ENCODE data around the gene PTCD3.

The PTCD3 gene

DNA sequence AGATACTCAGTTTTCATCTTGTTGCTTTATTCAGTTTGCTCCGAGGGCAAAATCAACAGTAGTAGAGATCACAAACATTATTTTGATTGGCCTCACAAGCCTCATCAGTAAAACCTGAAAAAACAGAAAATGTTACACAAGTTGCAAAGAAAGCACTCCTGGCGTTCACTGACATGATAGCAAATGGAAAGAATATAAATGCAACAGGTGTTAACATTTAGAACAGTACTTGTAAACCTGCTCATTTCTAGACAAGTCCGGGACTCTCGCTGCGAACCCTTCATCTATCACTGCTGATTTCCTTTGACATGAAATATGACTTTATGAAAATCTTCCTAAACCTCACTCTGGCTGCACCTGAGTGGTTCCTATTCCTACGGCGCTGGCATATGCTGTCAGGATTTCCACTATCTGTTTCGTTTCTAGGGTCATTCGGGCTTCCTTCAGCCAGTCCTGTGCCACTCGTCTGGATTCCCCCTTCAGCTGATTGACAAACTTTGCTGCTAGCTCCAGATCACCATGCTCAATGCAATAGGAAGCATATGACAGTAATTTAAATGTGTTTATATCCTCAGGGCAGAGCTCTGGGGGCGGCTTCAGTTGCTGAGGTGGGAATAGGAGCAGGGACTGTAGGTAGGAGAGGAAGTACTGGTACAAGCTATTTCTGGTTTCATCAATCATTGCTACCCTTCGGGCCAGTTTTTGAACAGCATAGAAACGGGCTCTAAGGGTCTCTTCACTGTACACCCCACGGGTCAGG, 38.1 kb downstream of the PTCD3 start:
- no peak for DNase-seq (ENCODE audit: low read depth in 2 of 2)

DNA sequence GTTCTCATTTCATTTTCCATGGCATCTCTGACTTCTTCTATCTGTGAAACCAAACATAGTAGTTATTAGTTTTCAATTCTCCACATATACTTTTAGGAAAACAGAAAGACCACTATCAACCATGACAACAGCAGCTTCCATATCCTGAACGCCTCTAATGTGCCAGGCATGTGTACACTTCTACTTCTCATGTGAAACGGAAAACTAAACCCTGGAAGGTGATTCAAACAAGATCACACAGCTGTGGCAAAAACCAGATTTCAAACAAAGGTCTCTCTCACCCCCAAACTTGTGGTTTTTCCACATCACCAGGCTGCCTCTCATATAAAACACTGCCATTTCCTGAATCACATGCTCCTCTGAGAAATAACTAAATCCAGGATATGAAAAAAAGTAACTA, 41.8 kb downstream of the PTCD3 start:
- DNase-seq (ENCODE audit: low read depth in 2 of 2) = no peak

DNA sequence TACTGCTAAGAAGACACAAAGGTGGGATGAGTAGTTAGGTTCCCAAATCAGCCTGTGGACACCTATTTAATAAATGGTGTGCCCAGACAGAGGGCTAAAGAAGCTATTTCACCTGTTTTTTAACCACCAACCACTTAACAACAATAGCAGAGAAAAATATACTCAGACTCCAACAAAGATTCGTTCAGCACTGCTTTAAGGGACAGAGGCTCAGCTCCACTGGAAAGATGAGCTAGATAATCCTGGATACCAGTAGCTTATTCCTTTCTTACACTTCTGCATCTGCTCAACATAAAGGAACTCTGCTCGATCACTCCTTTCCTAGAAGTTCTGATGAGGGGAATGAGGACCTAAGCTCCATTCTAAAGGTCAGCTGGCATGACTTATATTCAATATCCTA, 44.5 kb downstream of the PTCD3 start:
- DNase-seq (ENCODE audit: low read depth in 2 of 2) = no peak

DNA sequence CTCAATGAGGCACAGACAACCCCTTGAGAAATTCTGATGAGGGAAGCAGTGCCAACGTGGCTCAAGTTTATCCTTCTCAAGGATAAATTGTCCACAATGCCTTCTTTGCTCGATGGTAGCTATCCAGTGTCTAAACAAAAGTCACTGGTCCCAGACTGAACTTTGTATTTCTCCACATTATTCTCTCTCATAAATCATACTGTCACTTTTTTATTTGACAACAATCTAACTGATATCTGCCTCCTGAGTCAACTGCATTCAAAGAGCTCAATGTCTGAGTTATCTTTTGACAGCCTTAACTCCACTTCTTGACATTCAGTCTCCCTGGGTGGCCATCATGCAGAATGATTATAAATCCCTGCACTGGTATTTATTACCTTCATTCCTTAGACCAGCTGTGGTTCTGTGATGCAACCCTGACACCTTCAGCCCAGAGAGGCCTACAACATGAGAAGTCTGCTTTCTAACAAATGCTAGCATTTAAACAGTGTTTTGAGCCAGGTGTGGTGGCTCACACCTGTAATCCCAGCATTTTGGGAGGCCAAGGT, 51.0 kb downstream of the PTCD3 start:
- no peak for DNase-seq (ENCODE audit: low read depth in 2 of 2)

DNA sequence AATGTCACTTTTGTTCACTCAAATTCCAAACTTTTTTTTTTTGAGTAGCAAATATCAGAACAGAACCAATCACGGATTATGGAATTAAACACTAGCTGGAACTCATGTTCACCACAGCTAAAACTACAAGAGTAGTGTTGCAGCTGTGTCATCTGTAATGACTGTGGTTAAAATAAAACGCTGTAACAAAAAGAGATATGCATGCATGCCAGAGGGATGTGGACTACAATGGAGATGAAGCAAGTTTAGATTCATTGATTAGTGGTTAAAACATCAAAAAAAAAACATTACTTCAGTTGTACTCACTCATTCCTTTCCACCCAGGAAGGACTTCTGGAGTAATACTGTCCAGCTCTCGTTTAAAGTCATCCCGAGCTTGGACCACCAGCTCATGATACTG, 52.3 kb downstream of the PTCD3 start:
- no peak for DNase-seq (ENCODE audit: low read depth in 2 of 2)

DNA sequence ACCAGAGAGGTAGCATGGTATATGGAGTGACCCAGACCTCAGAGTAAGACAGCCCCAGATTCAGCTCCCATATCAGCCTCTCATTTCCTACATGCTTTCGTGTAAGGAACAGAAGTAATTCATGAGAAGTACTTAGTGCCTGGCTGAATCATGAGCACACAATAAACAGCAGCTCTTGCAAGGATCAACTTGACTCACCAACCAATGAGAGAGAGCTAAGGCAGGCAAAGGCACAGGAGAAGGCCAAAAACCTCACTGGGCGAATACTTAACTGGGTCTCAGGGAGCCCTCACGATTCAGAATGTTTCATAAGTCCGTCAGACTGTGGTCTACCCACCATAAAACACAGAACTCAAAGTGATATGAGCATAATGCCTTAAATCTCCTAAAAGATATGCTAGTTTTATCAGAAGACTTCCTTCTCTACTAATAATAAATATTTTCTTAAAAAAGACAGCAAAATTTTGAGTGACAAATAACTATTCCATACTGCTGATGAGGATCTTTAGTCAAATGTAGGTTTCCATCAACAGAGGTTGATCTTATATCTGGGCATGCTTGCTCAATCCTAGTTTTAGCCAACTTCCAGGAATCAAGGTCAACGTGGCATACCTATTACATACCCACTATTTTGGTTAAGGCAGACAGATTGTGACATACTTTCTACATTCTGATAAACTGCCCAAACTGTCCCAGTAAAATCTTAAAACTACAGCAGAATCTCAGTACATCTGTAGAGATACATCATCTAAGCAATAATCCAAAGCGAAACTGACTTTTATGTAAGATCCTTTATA, 54.3 kb downstream of the PTCD3 start:
- no peak for DNase-seq (ENCODE audit: low read depth in 2 of 2)

DNA sequence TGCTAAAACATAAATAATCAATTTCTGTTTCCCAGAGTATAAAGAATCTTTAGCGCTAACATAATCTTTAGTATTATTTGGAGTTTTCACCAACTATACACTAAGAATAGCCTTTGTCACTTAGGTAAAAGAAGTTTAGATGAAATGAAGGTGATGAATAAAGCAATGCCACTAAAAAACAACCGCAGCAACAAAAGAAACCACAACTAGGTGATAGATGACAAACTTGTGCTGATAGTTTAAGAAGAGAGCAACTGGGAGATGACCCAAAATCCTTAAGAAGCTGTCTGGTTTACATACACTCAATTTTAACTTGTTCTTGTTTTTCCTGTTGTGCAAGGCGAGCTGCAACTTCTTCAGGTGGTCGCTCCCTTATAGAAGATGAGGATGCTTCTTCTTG, 64.4 kb downstream of the PTCD3 start:
- DNase-seq (ENCODE audit: low read depth in 2 of 2) = no peak

DNA sequence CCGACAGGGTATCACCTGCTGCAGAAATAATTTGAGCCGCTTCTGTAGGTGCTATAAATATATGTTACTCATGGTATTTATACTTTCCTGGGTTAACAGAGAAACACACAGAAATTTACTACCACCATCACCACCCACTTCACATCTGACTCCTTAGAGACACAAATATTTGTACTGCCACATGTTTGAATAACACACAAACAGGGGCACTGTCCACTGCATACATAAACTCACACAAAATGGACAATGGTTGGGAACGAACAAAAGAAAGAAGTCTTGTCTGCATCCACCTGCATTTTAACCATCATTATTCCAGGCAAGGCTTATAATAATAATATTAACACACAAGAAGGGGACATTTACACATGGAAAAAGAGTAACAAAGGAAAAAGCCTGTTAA, 65.3 kb downstream of the PTCD3 start:
- no peak for DNase-seq (ENCODE audit: low read depth in 2 of 2)

DNA sequence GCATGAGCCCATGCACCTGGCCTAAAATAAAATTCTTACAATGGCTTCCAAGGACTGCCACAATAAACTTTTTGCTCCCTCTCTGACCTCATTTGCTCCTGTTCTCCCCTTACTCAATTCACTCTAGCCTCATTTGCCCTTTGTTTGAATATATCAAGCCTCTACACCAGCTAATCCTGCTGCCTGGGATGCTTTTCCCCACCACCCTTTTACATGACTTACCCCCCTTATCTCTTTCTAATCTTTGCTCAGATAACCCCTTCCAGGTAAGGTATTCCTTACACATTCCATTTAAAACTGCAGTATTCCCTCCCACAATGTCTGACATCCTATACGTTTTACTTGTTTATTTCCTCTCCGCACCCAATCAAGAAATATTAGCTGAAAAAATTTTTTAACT, 66.6 kb downstream of the PTCD3 start:
- no peak for DNase-seq (ENCODE audit: low read depth in 2 of 2)

DNA sequence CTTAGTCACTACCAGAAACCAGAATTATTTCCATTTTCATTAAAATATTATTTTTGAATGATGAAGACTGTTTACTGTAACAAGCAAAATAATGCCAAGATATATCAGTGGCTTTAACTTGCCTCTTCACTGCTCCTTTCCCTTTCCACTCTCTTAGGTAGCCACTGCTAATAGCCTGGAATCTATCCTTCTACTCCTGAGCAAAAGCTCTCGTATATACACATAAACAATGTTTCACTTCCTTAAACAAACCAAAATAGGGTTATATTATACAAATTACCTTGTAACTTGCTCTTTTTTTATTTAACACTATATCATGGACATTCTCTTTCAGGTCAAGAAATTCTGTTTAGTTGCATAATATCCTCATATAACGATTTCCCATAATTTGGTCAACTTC, 68.4 kb downstream of the PTCD3 start:
- DNase-seq (ENCODE audit: low read depth in 2 of 2) = no peak

DNA sequence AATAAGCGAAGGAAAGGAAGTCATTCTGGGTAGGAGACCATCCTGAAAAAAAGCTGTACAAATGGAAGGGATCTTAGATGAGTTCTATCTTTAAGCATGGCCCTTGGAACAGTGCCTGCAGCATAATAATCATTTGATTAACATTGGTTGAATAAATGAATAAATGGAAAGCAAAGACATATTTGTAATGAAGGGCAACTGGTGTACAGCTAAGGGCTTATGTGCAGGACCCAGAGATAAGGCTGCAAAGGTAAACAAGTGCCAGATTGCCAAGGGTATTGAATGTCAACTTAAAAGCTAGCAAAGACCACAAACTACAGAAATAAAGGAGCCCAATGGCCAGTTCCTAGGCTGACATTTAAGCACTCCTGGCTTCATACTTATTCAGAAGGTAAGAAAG, 69.8 kb downstream of the PTCD3 start:
- DNase-seq (ENCODE audit: low read depth in 2 of 2) = no peak

DNA sequence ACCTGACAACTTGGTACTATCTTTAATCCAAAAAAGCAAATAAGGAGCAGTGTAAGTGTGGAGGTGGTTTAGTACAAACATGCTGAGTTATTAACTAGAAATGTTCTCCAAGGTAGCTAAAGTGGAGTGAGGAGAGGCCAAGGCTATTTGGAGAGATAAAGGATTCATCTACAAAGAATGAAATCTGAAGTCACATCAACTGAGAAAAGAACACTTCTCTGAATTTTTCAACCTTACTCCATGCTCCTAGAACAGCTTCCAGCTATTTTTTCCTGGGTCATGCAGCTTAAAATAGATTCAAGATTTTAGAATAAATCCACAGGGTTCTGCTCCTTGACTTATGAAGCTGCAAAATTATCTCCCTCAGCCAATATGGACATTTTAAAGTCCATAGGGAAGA, 70.6 kb downstream of the PTCD3 start:
- DNase-seq (ENCODE audit: low read depth in 2 of 2) = no peak

DNA sequence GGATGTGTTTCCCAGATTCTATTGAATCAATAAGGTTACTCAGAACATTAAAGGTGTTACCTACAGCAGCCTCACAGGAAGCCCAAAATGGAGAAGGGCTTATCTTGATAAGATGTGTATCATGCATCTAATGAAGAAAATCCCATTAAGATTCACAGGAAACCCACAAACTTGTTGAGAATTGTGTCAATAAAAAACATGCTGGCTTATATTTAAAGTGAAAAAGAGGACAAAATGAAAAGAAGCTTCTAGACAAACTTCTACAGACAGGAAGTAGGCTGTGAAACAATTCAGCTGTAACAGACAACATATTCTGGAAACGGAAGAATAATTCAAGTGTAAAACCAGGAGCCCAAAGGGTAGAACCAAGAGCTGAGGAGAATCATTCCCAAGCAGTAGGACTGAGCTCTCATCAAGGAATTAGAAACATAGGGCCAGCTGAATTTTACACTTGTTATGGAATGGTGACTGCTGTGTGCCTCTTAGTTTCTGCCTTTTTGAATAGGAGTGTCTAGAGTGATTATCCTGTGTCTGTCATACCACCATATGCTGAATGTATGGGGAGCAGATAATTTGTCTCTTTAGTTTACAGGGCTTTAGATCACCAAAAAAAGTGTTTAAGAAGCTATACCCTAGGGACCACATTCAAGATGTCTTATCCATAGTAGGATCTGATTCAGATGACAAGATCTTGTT, 79.6 kb downstream of the PTCD3 start:
- no peak for DNase-seq (ENCODE audit: low read depth in 2 of 2)

DNA sequence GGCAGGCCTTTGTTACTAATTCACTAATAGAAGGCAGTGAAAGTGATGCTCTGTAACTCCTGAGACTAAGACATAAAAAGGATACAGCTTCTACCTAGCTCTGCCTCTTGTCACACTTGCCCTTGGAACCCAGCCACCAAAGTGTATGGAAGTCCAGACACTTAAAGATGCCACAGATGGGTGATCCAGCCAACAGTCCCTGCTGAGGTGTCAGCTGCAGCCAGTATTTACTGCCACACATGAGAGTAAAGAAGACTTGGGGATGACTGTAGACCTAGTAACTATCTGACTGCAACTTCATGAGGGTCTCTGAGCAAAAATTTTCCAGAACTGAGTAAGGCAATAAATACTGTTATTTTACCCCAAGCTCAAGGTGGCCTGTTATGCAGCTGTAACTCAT, 80.4 kb downstream of the PTCD3 start:
- DNase-seq (ENCODE audit: low read depth in 2 of 2) = no peak

DNA sequence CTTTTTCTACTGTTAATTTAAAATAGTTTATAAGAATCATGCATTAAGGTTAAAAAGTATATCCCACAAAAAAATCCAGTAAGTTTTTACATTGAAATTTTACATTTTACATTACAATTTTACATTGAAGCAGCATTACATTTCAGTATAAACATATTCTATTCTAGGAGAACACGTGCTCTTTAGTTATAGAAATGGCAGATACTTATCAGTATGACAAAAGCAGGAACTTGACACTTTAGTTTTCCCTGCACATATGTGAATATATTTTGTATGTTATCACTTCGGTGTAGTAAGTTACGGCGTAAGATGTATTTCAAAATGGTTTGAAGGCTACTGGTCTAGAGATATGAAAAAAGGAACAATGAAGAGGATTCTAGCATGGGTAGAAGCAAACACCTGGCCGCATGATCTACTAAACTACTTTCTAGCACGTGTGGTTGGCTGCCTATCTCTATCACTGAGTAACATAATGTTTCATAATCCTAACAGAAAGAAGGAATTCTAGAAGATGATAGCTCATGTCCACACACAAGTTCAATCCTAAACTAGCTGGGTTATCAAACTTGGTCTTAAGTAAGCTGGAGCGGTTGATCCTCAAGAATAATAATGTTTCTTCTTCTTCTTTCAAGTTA, 83.9 kb downstream of the PTCD3 start:
- DNase-seq (ENCODE audit: low read depth in 2 of 2) = no peak
